GM10248 (cell line): Measurements from ENCODE around the gene ZNF526.

Experiments
- CTCF ChIA-PET: fragments of 300-600 bp; sonication (Branson Sonifier 250); formaldehyde crosslinking; extraction: SDS; loops from one replicate; lab custom pipeline; 2021; ENCODE audit warnings: antibody characterized with exemption; lab: Yijun Ruan, JAX
- POLR2A ChIA-PET: fragments of 350-650 bp; sonication (Branson Sonifier 250); formaldehyde crosslinking; extraction: SDS; loops from one replicate; lab custom pipeline; 2020; ENCODE audit warnings: antibody characterized with exemption; lab: Yijun Ruan, JAX
- DNase-seq: peaks from one replicate; pipeline ENCODE4 v3.0.0; 2012; ENCODE audit errors: extremely low spot score
- CTCF ChIP-seq: IDR thresholded peaks from 2 replicates; pipeline ENCODE4 v1.5.1; 2012; ENCODE audit warnings: mild to moderate bottlenecking, low read depth; ENCODE audit errors: extremely low read depth, missing control alignments, control extremely low read depth

Gene ZNF526

GRCh38 chr19:42216653-42217519, 3.2 kb upstream of the ZNF526 start:
- ChIA-PET CTCF (interaction anchor here (0.9 to 2.4 kb wide), 8 partner anchors 10 to 102 kb away, joined by 3 to 8 read pairs (median 4); partner anchors contain the start of gene POU2F2), POLR2A (interaction anchor here (0.6 to 2.0 kb wide), 4 partner anchors 9 to 26 kb away, joined by 3 to 8 read pairs (median 4); no protein-coding TSS in a partner anchor)
- no peak for TF ChIP-seq CTCF
- DNase-seq, result no peak

GRCh38 chr19:42217520-42218437, 2.3 kb upstream of the ZNF526 start, which contains the start of gene DEDD2:
Gene DEDD2, minus strand, starts transcription at chr19:42217677. Its CDS starts 670 bp downstream, at chr19:42217007.
- POLR2A ChIA-PET, result interaction anchor here (1.0 to 2.0 kb wide), 3 partner anchors 10 to 79 kb away, joined by 3 to 8 read pairs (median 3); no protein-coding TSS in a partner anchor

GRCh38 chr19:42220751-42221097, 612 bp downstream of the ZNF526 start:
- no peak for TF ChIP-seq CTCF
- ChIA-PET CTCF (interaction anchor here (1.2 to 1.5 kb wide), 5 partner anchors 9 to 23 kb away, joined by 3 to 4 read pairs (median 4); no protein-coding TSS in a partner anchor), POLR2A (no interaction called here)
- DNase-seq, result no peak

More at GRCh38 chr19:42217520-42218437, 2.3 kb upstream of the ZNF526 start, which contains the start of gene DEDD2:
- CTCF ChIA-PET, result interaction anchor here (1.1 to 2.4 kb wide), 5 partner anchors 10 to 85 kb away, joined by 3 to 8 read pairs (median 6); partner anchors contain the start of gene POU2F2
- TF ChIP-seq CTCF, result no peak
- peak; percentile 98 for DNase-seq

GRCh38 chr19:42224940-42225717, 5.0 kb downstream of the ZNF526 start:
- no peak for DNase-seq
- ChIA-PET CTCF (interaction anchor here (1.4 to 3.6 kb wide), 3 partner anchors 10 to 55 kb away, joined by 3 to 13 read pairs (median 6); partner anchors contain the start of gene GSK3A), POLR2A (no interaction called here)
- no peak for TF ChIP-seq CTCF

- DNase-seq, result no peak
- no peak for TF ChIP-seq CTCF
- POLR2A ChIA-PET, result no interaction called here
- CTCF ChIA-PET, result interaction anchor here (0.7 to 3.6 kb wide), 5 partner anchors 9 to 60 kb away, joined by 3 to 13 read pairs (median 3); partner anchors contain the start of gene GSK3A
Measured at GRCh38 chr19:42225718-42226292, 5.7 kb downstream of the ZNF526 start.
